ENCODE measurements around the gene RHOBTB3. TPM values are rescaled to one million over a fixed set of nuclear protein-coding genes. Genes with fewer than 3 reads are reported as not detected.

Gene RHOBTB3
- total and polyA plus RNA-seq, 11 donors = 24.3 to 116 (median 82.1) TPM

GRCh38 chr5:95816776-95817175 is 85.6 kb downstream of the RHOBTB3 start:
- intact Hi-C loops (cut with DNase I) = loop anchor here in 1 of 10 donors (5.0 kb wide), 1 partner anchor 34 kb away; no protein-coding TSS in a partner anchor
- no peak overlapping the region for H3K4me3 ChIP-seq

GRCh38 chr5:95817430-95817829 is 86.3 kb downstream of the RHOBTB3 start:
- H3K4me3 ChIP-seq = peak overlapping the region in 9 of 12 donors; percentile 24 to 93 (median 36)
- peaks cover 0 to 53% (median 41%) of the 10 kb centered on the region in 9 donors for H3K36me3 ChIP-seq
- H3K9me3 ChIP-seq = no peaks in the 10 kb centered on the region
- H3K27me3 ChIP-seq = no peaks in the 10 kb centered on the region
- ATAC-seq (peak in 3 of 4 donors; percentile 21 to 49 (median 46)), DNase-seq (peak in 1 of 5 donors; percentile 45)
- WGBS, 4 donors = 37 to 50% (median 42%) methylated on average over 12 of the region's 12 CpGs
- intact Hi-C loops (cut with DNase I) = loop anchor here in 1 of 10 donors (5.0 kb wide), 1 partner anchor 35 kb away; no protein-coding TSS in a partner anchor
- no peak for TF ChIP-seq POLR2A (IDR thresholded peaks at IDR 0.05)
- TF ChIP-seq, protein P1, sequence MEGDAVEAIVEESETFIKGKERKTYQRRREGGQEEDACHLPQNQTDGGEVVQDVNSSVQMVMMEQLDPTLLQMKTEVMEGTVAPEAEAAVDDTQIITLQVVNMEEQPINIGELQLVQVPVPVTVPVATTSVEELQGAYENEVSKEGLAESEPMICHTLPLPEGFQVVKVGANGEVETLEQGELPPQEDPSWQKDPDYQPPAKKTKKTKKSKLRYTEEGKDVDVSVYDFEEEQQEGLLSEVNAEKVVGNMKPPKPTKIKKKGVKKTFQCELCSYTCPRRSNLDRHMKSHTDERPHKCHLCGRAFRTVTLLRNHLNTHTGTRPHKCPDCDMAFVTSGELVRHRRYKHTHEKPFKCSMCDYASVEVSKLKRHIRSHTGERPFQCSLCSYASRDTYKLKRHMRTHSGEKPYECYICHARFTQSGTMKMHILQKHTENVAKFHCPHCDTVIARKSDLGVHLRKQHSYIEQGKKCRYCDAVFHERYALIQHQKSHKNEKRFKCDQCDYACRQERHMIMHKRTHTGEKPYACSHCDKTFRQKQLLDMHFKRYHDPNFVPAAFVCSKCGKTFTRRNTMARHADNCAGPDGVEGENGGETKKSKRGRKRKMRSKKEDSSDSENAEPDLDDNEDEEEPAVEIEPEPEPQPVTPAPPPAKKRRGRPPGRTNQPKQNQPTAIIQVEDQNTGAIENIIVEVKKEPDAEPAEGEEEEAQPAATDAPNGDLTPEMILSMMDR (IDR thresholded peaks at IDR 0.05) = no peak
- H3K27ac ChIP-seq = peak overlapping the region in 11 of 12 donors; percentile 12 to 95 (median 66)
- peaks cover 10 to 83% (median 56%) of the 10 kb centered on the region in 12 donors for H3K4me1 ChIP-seq

More at GRCh38 chr5:95816776-95817175, 85.6 kb downstream of the RHOBTB3 start:
- TF ChIP-seq, protein P1 (IDR thresholded peaks at IDR 0.05) = no peak
- Histone ChIP-seq H3K27ac (peak overlapping the region in 3 of 12 donors; percentile 63 to 95 (median 66)), H3K27me3 (no peaks in the 10 kb centered on the region), H3K4me1 (peaks cover 13 to 89% (median 62%) of the 10 kb centered on the region in 12 donors), H3K9me3 (no peaks in the 10 kb centered on the region), H3K36me3 (peaks cover 0 to 57% (median 41%) of the 10 kb centered on the region in 9 donors)
- ATAC-seq (no peak), DNase-seq (no peak)
- WGBS, 4 donors = 50 to 67% (median 60%) methylated on average over 4 of the region's 4 CpGs

DNA sequence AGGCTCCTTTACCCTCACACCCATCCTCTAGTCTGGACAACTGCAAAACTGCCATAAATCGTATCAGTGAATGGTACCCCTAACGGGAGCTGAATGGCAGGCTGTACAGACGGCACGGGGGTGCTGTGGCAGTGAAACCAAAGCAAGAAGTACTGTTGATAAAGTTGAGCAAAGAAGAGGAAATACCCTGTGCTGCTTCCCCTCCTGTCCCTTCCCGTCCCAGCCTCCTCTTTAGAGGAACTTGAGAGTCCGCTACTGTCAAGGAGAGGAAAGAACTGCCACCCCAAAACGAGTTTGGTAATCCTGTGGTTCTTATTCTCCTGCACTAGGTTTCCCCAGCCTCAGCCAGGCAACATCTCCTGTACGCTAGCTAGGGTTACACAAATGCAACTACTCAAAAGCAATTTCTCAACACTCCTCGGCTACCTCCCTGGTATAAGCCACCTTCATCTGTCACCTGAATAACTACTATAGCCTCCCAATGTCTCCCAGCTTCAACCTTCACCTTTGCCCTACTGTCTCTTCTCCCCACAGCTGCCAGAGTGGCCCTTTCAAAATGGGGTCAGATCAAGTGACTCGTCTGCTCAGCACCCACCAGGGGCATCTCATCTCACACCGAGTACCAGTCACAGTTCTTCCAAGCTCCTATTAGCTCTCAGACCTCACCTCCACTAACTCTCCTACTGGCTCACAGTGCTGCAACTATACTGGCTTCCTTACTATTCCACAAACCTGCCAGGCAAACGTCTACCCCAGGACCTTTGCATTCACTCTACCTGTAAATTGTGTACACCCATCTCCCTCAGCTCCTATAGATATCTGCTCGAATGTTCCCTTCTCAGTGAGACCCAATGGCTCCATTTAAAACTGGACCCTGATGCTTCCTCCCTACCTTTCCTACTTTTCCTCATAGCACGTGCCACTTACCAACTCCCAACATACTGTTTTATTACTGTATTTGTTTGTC is 87.3 kb downstream of the RHOBTB3 start:
- TF ChIP-seq, protein P1 (IDR thresholded peaks at IDR 0.05) = no peak
- TF ChIP-seq POLR2A (IDR thresholded peaks at IDR 0.05) = no peak
- intact Hi-C loops (cut with DNase I) = loop anchor here in 1 of 10 donors (5.0 kb wide), 1 partner anchor 36 kb away; no protein-coding TSS in a partner anchor
- H3K9me3 ChIP-seq = no peaks in the 10 kb centered on the region
- peak overlapping the region in 11 of 12 donors; percentile 12 to 95 (median 66) for H3K27ac ChIP-seq
- peaks cover 7 to 82% (median 58%) of the 10 kb centered on the region in 12 donors for H3K4me1 ChIP-seq
- H3K36me3 ChIP-seq = peaks cover 0 to 43% (median 37%) of the 10 kb centered on the region in 9 donors
- no peaks in the 10 kb centered on the region for H3K27me3 ChIP-seq
- peak in 2 of 5 donors; percentile 37 to 39 for DNase-seq
- ATAC-seq = peak in 3 of 4 donors; percentile 4 to 44 (median 8)
- H3K4me3 ChIP-seq = peak overlapping the region in 9 of 12 donors; percentile 24 to 93 (median 36)
- 46 to 51% (median 48%) methylated on average over 14 of the region's 14 CpGs for WGBS, 4 donors
